Measurements from ENCODE around the gene VSIG4. TPM values are rescaled to one million over a fixed set of nuclear protein-coding genes. Genes with fewer than 3 reads are reported as not detected.

The VSIG4 gene
- polyA plus RNA-seq, 12 donors: 8.3 to 18.4 (median 12.7) TPM; not detected in 2

- no peak for DNase-seq
Observed at GRCh38 chrX:66009231-66009845, 30.5 kb downstream of the VSIG4 start.

GRCh38 chrX:66008328-66008970 lies 31.4 kb downstream of the VSIG4 start:
- DNase-seq: no peak

- DNase-seq: no peak
Observed at GRCh38 chrX:66007851-66008250, 32.0 kb downstream of the VSIG4 start.

GRCh38 chrX:66005830-66006449 lies 33.9 kb downstream of the VSIG4 start:
- no peak for DNase-seq

- DNase-seq: no peak
Observed at GRCh38 chrX:66004928-66005829, 34.7 kb downstream of the VSIG4 start.

GRCh38 chrX:66002824-66003680 lies 36.8 kb downstream of the VSIG4 start:
- no peak for DNase-seq

- no peak for DNase-seq
Observed at GRCh38 chrX:66001596-66001995, 38.3 kb downstream of the VSIG4 start.

GRCh38 chrX:66000628-66001272 lies 39.1 kb downstream of the VSIG4 start:
- no peak for DNase-seq

- DNase-seq: no peak
Observed at GRCh38 chrX:66000178-66000577, 39.7 kb downstream of the VSIG4 start.

GRCh38 chrX:65999563-66000148 lies 40.2 kb downstream of the VSIG4 start:
- no peak for DNase-seq

GRCh38 chrX:65999029-65999562 lies 40.8 kb downstream of the VSIG4 start:
- no peak for DNase-seq

GRCh38 chrX:65997978-65998717 lies 41.7 kb downstream of the VSIG4 start:
- no peak for DNase-seq

- no peak for DNase-seq
Observed at GRCh38 chrX:65994519-65995506, 45.1 kb downstream of the VSIG4 start.

GRCh38 chrX:65993915-65994460 lies 45.9 kb downstream of the VSIG4 start:
- no peak for DNase-seq

GRCh38 chrX:65993332-65993731 lies 46.5 kb downstream of the VSIG4 start:
- DNase-seq: no peak

GRCh38 chrX:65990702-65991101 lies 49.2 kb downstream of the VSIG4 start:
- no peak for DNase-seq

- no peak for DNase-seq
Observed at GRCh38 chrX:65987811-65988210, 52.1 kb downstream of the VSIG4 start.
